OCI-M2 (cell line): ENCODE results near the gene KCNC1.

Experiments used
- DNase-seq: peaks from one replicate; lab custom pipeline; 2025; ENCODE audit not compliant: unreplicated experiment; lab: John Stamatoyannopoulos, UW

KCNC1 gene

DNA sequence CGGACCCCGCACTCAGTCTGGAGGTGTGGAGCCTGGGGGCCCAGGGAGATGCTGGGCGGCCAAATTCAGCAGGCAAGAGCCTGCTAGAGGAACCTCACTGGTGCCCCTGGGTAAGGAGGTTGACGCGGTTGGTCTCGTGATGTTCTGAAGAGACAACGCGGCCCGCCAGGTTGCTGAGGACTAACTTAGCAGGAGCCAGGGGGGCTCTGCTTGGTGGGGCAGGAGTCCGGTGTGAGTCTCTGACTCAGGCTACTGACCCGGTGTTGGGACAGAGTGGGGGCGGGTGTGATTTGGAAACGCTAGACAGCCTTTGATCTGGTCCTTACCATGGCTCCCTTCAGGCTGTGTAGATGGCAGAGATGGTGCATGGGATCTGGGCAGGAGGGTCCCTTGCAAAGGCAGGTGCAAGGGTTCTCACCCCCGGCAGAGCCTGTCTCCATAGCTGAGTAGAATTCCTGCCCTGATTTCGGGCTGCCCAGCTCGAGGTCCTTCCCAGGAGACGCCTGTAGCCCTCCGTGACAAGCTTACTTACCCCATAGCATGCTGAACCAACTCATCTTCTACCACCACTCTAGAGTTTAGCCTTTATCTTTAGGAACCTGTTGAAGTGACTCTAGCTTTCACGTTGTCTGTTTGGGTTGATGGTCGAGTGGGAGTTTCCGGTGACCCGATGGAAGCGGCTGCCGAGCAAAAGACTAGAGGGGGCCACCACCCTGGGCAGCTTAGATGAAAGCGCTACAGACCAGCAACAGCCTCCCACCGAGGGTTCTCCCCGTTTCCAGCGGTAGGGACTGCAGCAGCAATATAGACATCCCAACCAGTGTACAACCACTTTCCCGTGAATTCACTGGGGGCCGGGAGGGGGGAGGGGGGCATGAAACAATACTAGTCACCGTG lies 38.4 kb downstream of the KCNC1 start:
- DNase-seq = no peak

DNA sequence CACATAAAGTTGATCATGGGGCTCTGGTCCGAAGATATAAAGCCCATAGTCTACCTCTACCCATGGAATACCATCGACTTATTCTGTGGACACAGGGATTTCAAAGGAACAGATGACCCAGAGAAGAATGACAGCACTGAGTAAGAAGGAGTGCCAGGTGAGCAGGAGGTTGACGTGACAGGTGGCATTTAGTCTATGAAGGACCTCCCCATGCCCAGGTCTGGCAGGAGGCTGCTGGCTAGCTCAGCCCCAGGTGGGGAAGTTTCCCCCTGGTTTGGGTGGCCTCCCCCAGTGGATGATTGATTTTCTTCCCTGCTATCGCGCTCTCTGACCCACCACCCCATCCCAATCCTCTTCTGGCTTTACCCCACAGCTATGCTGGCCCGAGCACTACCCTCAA lies 39.1 kb downstream of the KCNC1 start:
- DNase-seq = no peak

DNA sequence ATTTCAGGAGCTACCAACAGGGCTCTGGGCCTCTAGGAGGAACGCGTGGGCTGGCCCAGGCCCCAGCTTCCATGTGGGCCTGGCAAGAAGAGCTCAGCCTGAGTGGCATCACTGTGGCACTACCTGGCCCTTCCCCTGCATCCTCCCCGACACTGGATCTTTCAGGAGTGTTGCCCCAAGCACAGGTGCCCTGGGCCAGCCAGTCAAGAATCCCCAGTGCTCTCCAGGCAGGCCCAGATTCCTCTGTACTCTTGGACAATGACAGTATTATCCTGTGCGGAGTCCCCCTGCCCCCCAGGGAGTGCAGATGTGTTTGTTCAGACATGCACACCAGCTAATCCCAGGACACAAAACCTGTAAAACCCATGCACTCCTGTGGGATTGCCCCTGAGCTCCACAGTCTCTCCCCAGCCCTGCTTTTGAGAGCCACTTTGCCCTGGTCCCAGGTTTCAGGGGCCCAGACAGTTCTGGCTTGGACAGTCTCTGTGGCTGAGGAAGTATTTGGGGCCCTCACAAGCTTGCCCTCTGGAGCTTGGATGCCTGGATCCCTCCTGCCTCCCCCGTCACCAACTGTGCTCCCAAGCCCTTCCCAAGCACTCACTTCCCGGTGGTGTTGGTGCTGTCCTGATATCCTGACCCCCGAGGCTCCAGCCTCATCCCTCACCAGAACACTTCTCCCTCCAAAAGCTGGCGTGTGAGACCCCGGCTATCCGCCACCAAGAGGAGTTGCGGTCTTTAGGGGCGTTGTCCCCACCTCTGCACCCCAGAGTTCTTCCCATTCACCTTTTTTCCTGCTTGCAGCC lies 39.9 kb downstream of the KCNC1 start:
- DNase-seq = no peak

DNA sequence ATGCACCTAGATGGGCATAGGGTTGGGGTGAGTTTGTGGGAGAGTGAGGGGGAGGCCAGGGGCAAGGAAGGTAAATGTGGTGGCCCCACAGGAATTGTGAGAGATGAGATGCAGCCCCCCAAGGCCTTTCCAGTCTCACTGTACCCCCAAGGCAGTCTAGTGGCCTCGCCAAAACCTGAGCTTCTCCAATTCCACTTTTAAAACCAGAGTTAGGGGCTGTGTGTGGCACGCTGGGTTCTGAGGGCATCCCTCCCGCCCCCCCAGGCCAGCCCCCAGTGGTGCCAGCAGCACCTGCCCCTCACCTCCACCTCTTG lies 40.4 kb downstream of the KCNC1 start:
- DNase-seq = no peak

DNA sequence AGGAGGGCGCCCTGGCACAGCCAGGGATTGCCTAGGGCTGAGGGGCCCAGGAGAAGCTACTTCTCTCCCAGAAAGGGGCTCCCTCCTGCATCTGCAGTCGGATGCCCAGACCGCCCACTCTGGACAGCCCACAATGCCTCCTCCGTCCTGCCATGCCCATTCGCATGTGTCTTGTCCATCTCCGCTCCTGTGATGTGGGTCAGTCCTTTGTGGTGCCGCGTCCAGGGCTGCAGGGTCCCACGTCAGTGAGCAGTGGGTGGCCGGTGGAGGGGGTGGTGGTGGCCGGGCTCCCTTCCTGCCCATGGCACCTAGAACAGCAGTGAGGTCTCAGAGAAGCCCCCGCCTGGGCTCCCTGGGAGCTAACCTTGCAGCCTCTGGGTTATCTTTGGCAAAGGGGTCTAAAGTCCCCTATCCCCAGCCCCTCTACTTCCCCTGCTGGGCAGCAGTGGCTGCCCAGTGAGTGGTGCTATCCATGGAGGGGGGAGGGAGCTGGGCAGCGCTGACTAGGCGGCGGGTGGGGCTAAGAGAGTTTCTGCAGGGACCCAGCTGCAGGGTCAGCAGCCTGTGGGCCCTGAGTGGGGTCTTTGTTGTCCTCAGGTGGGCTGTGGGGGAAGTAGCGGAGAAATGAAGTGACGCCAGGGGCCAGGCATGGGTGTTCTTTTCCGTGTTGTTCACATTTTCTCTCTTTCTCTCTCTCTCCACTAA lies 41.1 kb downstream of the KCNC1 start:
- DNase-seq = no peak

DNA sequence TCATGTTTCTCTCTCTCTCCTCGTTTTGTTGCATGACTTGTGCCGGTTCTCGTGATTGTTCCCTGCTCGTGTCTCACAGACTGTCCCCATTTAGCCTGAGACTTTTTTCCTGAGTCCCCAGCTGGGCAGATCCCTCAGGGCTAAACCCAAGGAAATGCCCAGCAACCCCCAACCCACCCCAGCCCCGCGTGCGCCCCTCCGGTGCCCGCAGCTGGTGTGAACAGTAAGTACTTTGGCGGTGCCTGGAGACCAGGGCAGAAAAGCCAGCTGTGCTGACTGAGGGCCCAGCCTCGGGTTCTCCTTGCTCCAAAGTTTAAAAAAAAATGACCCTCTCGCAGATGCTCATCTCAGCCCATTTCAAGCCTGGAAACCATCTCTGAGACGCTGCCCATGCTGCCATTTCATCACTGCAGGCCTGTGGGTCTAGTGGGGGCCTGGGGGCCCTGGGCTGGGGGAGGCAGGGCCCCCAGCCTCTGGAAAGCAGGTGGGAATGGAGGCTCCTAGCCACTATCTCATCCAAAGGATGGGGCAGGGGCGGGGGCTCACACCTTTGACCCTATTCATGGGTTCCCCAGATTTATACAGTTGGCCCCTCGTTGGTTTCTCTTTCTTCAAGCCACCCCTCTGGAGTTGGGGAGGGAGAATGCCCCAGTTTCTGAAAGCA lies 41.8 kb downstream of the KCNC1 start:
- DNase-seq = no peak

DNA sequence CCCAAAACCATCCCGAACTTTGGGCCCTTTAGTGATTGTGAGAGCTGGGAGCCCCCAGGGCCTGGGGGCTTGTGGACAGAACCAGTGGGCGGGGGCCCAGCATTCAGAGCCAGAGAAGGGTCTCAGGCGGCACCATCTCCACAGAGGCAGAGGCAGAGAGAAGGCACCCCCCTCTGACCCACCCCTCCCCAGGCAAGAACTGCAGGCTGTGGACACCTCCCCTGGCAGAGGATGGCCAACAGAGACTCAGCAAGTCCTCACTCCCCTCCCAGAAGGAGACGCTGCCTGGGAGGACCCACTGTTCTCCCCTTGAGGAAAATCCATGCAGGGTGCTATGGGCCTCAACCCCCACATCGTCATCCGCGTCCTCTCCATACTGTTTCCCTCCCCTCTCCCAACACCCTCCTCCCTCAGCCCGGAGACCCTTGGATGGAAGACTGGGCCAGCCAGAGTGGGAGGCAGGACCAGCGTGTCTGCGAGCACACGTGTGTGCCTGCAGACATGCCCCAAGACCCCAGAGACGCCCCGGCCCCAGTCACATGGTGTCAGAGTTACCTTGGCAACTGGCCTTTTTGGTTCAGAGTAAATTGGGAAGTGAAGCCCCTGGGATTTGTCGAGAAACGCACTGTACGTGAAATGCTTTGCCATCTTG lies 42.6 kb downstream of the KCNC1 start:
- no peak for DNase-seq

DNA sequence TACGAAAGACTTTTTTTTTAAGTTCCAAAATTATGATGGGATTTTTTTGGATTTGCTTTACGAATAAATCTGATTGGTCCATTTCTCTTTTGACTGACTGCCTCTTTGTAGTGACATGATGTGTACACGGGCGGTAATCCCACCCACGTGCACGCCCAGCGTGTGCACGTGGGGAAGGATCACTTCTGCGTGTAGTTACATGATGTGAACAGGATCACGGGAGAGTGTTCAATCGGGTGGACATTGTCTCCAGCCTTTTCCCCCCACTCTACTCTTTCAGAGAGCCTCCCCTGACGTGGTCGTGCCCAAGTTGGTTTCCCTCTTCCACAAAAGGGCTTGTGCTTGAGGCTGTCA lies 43.1 kb downstream of the KCNC1 start:
- no peak for DNase-seq

DNA sequence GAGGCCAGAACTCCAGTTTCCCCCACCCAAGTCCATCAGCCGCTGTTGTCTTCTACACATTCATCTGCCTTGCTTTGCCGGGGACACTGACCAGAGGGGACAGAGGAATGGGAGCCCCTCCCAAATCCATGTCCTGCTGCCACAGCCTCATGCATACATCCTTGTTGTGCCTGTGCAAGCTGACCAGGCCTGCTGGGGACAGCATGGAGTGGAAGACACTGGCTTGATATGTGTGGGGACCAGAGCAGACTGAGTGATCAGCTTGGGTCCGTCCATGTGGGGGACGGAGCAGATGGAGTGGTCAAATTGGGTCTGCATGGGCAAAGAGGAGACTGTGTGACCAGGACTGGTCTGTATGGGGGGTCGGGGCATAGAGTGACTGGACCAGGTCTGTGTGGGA lies 43.8 kb downstream of the KCNC1 start:
- no peak for DNase-seq

DNA sequence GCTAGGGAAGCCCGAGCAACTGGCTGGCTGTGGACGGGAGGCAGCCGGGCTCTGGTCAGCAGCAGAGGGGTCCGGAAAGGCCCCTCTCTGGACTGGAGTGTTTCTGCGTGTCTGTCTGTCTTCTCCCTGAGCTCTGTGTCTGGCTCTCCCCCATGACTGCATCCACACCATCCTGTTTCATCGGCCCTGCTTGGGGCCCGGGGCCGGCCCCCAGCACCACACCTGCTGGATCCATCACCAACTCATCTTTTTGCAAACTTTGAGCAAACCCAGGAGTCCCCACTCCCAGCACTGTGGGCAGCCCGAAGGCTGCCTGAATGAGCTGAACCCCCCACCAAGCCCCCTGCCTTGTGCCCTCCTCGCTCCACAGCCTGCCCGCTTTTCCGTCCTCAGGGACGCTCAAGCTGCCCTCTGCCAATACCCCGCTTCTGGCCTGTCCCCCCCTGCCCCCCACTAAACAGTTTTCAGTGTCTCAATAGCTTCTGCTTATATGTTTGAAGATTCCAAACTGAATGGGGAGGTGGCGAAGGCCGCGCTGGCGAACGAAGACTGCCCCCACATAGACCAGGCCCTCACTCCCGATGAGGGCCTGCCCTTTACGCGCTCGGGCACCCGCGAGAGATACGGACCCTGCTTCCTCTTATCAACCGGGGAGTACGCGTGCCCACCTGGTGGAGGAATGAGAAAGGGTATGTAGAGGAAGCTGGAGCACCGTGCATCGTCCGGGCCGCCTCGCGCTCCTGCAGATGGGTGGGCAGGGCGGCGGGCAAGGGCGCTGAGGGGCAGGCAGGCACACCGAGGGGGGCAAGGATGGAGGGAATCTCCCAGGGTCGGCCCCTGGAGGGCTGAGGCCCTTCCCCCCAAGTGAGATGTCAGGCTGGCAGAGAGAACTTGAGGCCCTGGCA lies 44.6 kb downstream of the KCNC1 start:
- DNase-seq = no peak

DNA sequence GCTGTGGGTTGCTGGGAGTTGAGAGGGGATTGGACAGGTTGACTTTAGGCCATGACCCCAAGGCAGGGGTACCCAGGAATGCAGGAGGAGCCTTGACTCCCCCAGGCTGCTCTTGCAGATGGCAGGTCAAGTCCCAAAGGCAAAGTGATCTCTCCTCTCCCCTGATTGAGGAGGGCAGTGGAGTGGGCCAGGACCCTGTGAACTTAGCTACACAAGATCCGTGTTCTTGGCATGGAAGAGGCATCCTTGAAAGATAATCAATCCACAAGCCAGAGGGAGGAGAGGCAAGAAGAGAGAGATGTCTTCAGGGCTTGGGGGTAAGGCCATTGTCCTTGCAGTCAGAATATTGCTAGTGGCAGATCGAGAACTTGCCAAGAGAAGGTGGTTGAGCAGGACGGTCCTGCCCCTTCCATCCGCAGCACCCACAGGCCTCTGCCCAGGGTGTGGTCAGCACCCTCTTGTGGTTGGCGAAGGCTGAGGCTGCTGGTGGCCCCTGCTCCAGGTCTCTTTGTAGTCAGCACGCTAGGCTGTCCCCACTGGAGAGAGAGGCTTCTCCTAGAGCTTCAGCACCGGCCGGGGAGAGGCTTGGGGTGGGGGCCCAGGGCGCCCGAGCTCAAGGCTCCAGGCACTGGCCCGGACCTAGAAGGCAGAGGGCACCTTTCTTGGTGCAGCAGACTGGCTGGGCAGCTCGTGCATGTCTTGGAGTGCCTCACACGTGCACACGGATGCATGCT lies 45.4 kb downstream of the KCNC1 start:
- no peak for DNase-seq

DNA sequence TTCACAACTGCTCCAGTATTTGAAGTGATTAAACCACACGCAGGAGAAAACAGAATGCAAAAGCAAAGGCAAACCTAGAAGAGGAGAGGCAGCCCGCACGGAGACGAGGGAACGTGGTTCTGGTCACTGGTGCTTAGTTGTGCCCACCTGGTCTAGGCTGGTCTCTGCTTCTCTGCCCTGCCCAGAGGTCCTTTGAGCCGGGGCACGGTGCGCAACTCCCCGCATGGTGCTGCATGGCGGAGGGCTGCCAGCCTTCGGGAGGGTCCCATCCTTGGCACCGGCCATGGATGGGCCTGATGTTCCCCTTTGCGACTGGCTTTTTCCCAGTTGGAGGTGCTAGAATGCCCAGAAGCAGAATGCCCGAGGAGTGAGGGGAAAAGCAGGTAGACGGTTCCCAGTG lies 46.1 kb downstream of the KCNC1 start:
- DNase-seq = no peak

DNA sequence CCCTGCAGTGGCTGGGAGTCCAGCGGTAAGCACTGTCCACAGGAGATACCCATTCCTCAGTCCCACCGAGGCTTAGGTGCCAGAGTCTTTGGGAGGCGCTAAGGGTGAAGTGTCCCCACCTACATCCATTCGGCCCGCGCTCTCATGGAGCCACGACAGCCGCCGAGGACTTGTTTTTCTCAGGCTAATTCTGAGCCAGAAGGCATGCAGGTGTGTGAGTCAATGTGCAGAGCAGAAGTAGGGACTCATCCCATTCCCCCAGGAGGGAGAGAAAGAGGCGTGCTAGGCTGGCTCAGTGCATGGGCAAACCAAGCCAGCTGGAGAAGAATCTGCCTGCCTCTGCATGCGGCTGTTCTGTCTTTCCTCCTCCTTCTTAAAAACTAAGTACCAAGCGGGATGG lies 46.6 kb downstream of the KCNC1 start:
- DNase-seq = no peak

DNA sequence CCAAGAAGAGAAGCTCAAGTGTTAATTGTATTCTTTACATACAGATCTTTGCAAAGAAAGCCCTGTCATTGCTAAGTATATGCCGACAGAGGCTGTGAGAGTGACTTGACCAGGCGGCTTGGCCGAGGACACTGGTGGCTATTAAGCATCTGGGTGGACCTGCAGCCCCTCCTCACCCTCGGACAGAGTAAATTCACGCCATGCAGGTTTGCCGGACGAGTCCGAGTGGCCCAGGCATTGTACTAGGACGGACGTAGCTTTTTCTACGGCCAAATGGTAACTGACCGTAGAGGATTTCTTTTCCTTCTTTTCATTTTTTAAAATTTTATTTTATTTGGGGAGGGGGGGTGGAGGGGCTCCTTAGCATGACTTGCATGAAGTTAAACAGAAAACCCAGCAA lies 47.0 kb downstream of the KCNC1 start:
- no peak for DNase-seq

DNA sequence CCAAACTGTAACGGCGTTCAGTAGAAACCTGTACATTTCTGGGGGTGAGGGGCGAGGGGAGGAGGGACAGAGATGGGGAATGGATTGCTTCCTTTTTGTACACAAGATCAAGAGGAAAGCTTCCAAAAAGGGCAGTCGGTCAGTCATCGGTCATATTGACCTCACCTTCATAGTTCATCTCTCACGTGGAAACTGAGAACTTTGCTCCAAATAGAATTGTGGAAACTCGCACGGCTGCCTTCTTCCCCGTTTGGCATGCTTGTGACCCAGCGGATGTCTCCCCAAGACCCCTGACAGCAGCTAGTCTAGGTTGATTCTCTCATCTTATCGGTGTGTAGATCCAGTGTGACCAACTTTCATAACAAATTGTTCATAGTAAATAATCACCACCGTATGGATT lies 47.6 kb downstream of the KCNC1 start:
- no peak for DNase-seq

DNA sequence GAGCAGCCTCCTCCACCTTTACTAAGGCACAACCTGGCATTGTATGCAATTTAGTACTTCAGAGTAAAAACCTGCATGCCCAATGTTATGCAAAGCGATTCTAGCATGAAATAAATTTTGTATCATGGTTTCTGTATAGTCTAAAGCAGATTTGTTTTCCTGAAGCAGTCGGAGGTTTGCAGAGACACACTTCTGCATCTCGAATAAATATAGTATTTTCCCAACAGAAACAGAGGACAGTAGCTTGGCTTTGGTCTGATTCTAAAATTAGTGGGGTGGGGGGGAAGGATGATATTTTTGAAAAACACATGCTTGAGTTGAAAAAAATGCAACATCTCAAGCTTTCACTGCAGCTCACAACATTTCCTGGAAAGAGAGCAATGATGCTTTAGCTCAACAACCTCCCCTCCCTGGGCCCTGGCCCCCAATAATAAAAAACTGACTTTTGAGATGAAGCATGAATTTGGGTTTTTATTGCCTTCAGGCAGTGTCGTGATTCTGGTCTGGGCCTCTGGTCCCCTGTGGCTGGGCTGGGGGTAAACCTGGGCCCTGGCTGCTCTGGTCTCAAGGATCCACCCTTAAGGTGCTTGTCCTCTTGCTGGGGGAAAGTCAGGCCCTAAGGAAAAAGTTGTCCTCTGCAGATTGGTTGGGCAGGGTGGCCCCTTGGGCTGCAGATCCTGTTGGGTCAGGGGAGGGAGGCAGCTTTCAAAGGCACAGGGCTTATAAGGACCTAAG lies 48.2 kb downstream of the KCNC1 start:
- DNase-seq = no peak

DNA sequence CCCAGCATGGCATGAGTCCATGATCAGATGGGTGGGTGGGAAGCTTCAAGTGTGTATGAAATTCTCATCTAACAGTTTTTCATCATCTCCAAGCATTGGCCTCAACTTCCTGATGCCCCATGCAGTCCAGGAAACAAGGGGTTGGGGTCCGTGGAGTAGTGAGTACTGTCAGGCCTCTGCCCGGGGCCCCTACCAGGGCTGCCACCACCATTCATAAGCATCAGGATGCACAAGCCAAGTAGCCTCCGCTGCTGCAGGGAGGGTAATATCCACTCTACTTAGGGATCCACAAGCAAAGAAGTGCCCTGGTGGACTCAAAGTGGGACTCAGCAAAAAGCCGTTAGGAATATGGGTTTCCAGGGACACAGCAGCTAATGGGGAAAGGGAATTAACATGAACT lies 49.3 kb downstream of the KCNC1 start:
- no peak for DNase-seq

DNA sequence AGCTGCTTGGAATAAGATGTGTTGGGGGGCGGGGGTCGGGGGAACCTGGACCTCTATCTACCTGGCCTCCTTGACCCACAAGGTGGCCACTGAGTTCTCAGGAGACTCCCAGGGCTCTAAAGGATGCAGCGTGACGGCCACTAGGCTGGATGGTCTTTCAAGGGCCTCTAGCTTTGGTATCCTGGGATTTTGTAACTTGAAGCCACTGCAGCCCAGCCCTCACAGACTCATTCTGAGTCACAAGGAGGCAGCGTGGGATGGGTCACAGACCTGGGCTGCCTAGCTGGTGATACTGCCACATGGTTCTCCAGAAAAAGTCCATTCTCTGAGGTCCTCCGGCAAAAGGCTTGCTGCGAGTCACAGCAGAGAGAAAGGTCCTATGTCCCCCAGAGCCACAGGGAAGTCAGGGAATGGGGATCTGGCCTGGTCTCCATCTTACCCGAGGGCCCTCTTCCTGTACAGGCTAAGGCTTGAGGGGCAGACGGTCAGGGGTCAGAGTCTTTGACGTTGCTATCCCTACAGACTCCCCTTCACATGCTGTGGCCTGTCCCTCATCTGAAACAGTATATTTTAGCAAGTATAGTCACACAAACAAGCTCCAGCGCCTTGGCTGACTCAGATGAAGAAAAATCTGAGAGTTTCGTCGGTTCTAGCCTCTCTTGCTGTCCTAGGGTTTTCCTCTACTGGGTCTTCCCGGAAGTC lies 52.4 kb downstream of the KCNC1 start:
- DNase-seq = no peak
